GM18526 (cell line): ENCODE measurements around the gene KCTD20.

Experiments
- POLR2A ChIP-seq: IDR thresholded peaks from 3 replicates; pipeline ENCODE4 v1.6.1; 2011; ENCODE audit not compliant: insufficient read length; ENCODE audit errors: extremely low read depth

Gene KCTD20

DNA sequence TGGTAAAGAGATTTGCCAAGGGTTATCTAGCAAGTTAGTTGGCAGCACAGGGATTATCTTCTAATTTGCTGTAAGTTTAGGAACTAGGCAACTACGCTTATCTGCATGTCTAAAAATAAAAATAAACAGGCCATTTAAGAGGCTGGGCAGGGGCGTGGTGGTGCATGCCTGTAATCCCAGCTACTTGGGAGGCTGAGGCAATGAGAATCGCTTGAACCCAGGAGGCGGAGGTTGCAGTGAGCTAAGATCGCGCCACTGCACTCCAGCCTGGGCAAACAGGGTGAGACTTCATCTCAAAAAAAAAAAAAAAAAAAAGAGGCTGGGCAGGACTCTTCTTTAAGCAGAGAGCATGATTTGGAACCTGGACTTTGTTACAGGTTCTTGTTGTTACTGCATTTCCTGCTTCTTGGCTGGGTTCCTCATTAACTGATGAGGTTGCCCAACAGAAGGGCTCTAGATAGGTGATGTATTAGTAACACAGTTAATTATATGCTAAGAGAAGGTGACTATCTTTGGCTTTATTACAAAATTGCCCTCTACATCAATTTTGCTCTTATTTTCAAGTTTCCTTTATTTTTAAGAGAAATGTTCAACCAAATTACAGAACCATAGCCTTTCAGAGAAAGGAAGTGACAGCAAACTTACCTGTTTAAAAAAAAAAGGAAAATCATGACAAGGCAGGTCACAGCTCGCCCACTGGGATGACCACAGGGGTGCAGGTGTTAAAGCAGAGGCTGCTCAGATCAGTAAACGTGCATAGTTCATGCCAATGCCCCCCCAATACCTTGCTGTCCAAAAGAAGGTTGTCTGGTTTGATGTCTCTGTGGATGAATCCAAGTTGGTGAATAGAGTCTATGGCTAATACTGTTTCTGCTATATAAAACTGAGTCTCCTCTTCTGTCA is 72.0 kb downstream of the KCTD20 start:
- no peak for TF ChIP-seq POLR2A

DNA sequence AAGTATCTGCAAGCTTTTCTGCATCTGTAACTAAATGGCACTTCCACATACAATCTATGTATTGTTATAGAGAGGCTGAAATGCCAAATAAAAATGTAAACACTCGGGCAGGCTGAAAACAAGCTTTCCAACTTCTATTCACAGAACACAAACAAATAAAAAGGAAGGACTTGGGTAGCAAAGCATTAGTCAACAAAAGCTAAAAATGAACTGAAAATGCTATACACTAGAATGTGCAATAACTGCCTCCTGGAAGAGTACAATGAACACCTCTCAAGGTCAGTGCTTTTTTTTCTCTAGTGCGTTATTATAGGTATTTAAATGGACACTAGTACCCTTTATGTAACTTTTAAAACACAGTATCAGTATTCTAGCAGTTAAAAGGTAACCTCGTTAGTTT is 73.0 kb downstream of the KCTD20 start:
- no peak for TF ChIP-seq POLR2A

DNA sequence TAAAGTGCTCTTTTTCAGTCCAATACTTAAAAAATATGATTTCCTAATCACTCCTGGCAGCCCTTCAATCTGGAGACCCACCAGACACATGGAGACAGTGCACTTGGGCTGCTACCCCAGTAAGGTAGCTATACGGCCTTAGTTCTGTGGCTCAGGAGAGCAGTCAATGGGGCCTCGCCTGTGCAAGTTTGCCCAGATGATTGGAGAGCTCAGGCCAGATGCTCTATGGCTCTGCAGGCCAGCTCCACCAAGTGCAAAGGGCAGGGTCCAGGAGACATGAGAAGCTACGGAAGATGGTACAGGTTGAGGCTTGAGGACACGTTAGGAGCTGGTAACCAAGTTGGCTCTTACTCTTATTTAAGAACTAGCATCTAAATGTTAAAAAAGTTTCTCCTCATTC is 73.8 kb downstream of the KCTD20 start:
- TF ChIP-seq POLR2A, result no peak

DNA sequence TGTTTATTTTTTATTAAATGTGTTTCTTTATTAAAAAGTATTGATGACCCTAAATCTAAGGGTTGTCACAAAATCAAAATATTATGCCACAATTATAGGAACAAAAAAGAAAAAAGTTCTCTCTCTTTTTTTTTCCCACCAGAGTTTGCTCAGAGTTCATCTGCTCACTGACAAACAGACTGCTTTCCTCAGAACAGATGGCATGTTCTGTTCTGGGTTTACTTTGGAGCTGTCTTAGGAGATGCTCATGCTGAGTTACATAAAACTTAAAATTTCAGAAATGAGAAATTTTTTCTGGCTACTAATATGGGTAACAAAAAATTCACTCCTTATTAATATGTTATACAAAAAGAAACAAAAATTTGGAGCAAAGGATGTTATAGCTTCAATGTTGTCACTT is 74.2 kb downstream of the KCTD20 start:
- no peak for TF ChIP-seq POLR2A

DNA sequence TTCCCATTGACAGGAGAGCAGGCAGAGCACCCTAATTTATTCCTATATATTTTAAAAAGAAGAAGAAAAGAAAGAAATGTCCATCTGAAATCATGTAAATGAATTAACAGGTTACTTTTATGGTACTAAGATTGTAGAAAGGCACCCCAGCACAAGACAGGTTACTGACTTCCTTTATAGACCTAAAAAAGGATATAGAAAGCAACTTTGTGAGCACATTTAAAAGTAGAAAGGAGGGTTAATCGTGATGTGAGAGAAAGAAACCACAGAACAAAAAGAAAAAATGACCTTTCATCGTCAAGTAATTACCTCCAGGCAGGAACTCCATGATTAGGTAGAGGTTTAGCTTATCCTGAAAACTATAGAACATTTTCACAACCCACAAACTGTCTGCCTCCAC is 74.6 kb downstream of the KCTD20 start:
- TF ChIP-seq POLR2A, result no peak

DNA sequence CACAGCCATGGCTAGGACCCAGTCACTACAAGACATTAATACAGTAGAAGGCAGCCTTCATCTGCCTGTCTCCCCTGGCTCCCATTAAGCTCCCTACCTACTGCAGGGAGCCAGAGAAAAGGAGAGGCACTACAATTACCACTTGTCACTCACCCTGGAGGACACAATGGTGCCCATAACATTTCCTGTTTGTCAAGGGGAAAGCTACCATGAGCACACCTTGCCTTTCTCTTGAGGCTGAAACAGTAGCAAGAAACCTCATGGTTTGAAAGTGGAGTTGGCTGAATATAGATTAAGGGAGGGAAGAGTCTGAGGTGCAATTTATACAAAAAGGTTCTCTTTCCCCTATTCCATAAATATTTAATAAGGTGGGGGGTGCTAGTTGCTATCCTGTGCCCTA is 76.6 kb downstream of the KCTD20 start:
- TF ChIP-seq POLR2A, result no peak

DNA sequence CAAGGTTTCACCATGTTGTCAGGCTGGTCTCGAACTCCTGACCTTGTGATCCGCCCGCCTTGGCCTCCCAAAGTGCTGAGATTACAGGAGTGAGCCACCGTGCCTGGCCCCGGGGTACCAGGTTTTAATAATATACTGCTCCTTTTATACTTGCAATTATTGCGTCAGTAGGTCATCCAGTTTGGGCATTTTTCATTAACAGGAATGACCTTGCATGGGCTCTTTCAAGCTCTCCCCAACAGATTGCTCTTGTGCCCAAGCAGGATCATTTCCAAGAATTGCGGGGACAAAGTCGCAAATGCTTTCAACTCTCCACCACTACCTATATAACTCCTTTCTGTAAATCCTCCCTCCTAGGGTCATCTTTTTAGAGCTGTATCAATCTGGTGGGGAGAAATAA is 80.7 kb downstream of the KCTD20 start:
- no peak for TF ChIP-seq POLR2A

DNA sequence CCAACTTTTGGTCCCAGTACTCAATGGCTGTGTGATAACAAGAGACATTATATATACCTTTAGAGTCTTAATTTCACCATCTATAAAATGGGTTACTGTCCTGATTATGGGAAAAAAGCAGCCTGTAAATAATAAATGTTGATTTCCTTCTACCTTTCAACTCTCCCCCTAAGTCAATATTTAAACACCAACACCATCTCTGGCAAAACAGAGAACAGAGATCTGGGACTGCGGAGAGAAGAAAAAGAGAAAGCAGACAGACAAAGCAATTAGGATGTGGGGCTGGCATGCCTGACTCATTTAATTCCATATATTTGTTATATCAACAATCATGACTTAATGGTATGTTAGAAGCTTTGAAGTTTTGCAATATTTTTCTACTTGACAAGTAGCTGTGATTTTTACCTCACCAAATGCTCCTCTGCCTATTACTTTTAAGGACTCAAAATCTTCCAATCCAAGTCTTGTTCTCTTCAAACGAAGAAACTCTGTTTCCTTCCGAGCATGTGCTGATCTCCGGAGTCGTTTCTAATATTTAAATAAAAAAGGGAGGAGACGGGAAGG is 81.2 kb downstream of the KCTD20 start:
- no peak for TF ChIP-seq POLR2A

DNA sequence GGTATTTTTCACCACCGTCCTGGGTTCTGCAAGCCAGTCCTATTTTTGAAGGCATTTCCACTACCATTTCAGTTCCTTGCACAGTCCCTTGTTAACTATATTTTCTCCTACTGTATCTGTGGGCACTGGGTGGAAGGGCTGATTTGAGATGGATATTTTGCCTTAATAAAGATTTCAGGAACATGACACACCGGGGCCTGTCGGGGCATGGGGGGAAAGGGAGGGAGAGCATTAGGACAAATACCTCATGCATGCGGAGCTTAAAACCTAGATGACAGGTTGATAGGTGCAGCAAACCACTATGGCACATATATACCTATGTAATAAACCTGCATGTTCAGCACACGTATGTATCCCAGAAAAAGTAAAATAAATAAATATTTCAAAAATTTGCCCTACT is 82.1 kb downstream of the KCTD20 start:
- no peak for TF ChIP-seq POLR2A

DNA sequence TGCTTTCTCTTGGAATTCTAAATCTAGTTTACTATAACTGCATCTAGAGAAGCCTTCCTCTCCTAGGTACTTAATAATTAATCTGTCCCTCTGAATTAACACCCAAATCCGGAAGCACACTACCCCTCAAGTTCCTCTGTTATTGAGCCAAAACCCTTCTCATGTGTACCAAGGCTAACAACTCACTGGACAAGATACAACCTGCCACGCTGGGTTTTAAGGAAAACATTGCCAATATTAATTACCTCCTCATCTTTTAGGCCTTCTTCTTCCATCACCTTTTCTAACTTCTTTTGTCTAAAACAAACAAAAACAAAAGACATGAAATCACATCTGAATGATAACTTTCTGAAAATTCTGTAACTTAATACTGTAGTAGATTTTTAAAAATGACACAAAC is 82.5 kb downstream of the KCTD20 start:
- TF ChIP-seq POLR2A, result no peak

DNA sequence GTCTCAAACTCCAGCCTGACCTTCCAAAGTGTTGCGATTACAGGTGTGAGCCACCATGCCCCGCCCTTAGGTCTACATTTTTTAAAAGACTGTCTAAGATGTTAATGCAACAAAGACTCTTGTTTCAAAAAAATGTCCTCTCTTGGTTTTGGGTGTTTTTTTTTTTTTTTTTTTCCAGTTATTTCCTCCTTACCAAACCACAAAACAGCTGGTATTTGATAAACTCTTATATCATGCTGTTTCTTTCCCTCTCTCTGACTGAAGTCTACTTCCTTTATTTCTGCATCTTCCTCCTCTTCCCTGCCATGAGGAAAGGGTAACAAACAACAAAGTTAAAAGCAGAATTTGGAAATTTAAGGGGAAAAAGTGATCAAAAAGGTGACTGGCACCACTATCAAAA is 83.3 kb downstream of the KCTD20 start:
- no peak for TF ChIP-seq POLR2A

DNA sequence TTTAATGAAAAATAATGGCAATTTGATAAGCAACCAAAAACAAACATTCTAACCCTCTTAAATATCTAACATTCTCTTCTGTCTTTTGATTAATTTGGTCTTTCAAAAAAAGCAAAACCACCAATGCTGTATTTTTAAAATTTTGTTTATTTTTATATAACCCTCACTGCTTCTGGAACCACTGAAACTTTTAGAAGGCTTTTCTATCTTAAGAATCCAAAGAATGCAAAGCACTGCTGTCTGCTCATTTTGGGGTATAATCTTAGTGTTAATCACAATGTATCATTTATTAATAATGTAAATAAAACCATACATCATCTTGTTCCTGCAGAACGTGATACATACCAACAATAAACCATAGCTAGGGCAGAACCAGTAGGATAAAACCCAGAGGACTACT is 90.5 kb downstream of the KCTD20 start:
- no peak for TF ChIP-seq POLR2A

DNA sequence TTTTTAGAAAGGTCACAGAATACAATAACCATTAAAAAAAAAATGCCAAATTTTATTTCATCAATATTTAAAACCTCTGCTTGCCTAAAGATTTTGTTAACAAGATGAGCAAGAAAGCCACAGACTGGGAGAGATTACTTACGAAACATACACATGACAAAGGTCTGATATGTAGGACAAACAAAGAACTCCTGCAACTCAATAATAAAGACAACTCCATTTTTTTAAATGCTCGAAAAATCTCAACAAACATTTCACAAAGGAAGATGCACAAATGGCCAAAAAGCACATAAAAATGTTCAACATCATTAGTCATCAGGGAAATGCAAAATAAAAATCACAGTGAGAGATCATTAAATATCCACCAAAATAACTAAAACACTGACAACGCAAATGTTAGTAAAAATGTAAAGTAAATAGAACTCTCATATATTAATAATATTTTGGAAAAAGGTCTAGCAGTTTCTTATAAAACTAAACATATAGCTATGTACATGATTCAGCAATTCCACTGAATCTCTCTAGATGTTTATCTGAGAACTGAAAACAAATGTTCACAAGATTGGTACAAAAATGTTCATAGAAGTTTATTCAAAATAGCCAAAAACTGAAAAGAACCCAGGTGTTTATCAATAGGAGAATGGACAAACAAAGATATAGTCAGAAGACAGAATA is 94.2 kb downstream of the KCTD20 start:
- no peak for TF ChIP-seq POLR2A

DNA sequence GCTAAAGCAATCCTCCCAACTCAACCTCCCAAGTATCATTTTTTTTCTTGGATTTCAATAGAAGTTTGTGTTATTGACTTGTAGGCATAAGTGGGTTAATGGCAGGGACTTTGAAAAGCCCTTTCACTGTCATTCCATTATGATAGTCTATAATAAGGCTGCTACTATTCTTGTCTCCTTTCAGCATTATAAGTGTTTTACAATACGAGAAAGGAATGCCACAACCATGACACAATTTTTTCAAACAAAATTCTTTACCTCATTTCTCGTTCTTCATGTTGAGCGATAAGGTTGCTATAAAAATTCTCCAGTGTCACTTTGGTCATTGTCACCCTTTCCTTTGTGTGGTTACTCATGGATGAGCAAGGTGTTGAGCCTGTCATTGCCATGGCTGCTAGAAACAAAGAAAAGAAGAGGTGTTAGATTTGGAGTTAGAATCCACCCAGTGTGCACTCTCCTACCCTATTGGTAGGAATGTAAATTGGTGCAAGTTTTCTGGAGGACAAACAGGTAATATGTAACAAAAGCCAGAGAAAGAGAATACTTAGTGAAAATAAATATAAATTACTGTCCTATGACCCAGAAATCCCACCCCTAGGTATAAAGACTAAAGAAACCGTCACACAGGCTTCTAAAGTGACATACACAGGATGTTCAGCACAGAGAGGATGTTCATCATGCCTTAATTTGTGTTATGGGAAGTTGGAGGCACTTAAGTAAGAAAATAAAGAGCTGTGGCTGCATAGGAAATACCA is 97.2 kb downstream of the KCTD20 start:
- TF ChIP-seq POLR2A, result no peak
